HG03060 (cell line): ENCODE measurements around the gene DPYSL4.
A peak's percentile ranks its signal among the peaks of the same experiment; 100 is the strongest.

Source experiments
- ATAC-seq: cut with Tn5 transposase; IDR thresholded peaks from one replicate; pipeline ENCODE4 v1.9.1; 2021; ENCODE audit warnings: low read depth, moderate number of reproducible peaks; ENCODE audit not compliant: unreplicated experiment

Gene DPYSL4

GRCh38 chr10:132162590-132163277 is 24.0 kb upstream of the DPYSL4 start:
- no peak for ATAC-seq

GRCh38 chr10:132163278-132163765 is 23.4 kb upstream of the DPYSL4 start:
- peak; percentile 71 for ATAC-seq

- ATAC-seq = no peak
Measured at GRCh38 chr10:132163826-132164515, 22.8 kb upstream of the DPYSL4 start.

GRCh38 chr10:132164761-132165278 is 21.9 kb upstream of the DPYSL4 start:
- ATAC-seq = no peak

DNA sequence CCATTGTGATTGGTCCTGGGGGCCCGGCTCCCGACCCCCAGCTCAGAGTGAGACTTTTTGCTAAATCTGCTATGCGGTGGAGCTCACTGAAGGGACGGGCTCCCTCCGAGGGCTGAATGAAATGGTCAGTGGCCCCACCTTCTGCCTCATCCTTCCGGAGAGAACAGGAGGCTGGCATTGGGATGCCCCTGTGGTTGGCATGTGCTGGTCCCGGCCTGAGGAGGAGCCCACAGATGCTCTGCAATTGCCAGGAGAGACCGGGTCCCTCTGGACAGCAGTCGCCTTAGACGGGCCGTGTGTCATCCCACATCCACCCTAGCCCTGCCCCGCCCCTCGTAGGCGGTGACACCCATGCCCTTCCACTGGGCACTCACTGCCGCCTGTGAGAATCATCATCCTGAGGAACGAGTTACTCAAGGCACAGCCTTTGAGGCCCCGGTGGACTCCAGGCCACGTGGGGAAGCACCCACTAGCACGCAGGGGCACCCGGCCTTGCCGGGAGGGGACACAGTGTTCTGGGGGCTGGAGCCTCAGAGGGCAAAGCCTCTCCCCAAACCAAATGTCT is 21.2 kb upstream of the DPYSL4 start:
- ATAC-seq = no peak

DNA sequence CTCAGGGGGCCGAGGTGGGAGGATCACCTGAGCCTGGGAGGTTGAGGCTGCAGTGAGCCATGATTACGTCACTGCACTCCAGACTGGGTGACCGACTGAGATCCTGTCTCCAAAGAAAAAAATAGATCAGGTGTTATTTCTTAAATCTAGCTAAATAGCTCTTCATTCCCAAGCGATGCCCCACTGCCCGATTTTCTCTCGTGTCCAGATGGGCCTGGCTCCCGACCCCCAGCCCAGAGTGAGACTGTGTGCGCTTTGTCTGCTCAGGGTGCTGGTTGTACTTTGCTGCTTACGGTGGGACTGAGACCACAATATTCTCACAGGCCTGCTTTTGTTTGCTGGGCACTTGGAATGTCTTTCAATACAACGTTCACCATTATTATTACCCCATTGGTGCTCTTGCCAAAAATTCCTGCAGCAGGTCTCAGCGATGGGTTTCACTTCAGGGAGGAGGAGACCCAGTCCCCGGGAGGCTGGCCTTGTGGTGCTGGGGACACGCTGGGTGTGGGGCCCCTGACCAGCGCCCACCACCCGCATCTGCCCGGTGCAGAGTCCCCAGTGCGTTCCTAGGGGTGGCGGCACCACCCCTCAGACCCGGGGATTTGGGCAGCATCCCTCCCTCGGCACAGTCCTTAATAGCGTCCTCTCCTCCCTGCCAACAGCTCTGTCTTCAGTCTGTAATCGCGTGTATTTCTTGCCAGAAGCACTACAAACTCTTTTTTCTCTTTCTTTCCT is 20.4 kb upstream of the DPYSL4 start:
- no peak for ATAC-seq

DNA sequence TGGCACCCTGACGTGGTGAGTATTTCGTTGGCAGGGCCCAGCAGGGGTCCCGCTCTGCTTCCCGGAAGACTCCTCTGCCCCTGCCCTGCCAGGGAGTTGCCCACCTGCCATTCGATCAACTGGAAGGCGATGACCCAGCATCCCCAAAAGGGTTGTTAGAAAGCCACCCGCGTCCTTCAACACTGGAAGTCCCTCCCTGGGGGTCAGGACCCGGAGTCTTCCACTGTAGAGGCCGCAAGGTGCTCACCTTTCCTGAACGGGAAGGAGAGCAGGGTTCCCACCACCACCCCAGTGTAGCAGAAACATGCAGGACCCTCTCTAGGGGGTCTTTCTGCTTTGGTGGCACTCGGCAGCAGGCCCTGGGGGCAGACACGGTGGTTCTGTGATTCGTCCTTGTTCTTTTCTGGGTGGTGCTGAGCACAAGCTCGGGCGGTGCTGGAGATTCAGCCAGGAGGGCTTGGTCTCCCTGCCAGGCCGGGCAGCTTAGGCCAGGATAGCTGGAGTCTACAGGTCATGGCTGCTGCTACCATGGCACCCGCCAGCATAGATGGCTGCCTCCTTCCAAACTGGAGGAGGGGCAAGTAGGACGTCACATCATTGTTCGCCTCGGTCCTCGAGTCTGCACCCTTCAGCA is 19.6 kb upstream of the DPYSL4 start:
- no peak for ATAC-seq

GRCh38 chr10:132167976-132168375 is 18.8 kb upstream of the DPYSL4 start:
- no peak for ATAC-seq

- ATAC-seq = no peak
Measured at GRCh38 chr10:132168571-132169030, 18.1 kb upstream of the DPYSL4 start.

- ATAC-seq = no peak
Measured at GRCh38 chr10:132169031-132169765, 17.6 kb upstream of the DPYSL4 start.

DNA sequence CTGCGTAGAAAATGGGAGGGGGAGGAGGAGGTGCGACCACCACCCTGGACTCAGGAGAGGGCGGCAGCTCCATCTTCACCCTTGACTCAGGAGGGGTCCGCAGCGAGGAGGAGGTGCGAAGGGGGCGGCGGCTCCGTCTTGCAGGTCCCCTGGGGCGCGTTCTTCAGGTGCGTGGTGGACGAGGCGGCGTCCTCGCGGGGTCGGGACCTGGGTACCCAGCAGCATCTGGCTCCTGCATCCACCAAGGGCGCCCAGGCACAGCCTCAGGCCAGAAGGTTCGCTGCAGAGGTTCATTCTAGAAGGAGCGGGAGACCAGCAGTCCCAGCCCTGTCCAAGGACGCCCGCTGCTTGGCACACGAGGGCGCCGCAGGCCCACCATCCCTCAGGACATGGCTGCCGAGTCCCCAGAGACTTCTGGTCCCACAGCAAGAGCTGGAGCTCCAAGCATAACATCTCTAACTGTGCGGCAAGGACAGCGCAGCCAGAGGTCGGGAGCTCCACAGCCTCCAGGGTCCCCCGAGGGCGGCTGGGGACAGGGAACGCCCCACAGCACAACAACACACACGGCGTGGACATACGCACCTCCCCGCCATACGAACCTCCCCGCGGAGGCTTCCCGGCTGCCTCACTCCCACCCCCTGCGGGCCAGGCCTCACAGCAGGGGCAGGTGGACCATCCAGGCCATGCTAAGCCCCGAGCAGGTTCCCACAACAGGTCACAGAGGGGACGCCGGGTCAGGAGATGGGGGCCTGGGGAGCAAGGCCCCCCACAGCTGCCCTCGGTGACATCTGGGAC is 16.8 kb upstream of the DPYSL4 start:
- ATAC-seq = no peak

- ATAC-seq = no peak
Measured at GRCh38 chr10:132170561-132171361, 16.0 kb upstream of the DPYSL4 start.

- no peak for ATAC-seq
Measured at GRCh38 chr10:132172091-132173066, 14.4 kb upstream of the DPYSL4 start.

GRCh38 chr10:132173185-132173584 is 13.6 kb upstream of the DPYSL4 start:
- ATAC-seq = no peak

DNA sequence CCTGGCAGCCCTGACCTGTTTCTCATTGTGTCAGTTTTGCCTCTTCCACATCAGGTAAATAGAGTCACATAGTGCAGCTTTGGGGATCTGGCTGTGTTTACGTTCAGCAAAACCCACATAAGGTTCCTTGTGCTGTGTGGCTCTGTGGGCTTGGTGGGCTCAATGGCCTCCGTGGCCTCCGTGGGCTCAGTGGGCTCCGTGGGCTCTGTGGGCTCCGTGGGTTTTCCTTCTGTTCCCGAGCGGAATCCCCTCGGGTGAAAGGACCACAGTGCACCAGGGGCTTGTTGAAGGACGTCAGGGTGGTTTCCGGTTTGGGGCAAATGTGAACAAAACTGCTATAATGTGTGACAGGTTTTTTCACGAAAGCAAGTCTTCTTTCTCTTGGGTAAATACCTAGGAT is 12.5 kb upstream of the DPYSL4 start:
- no peak for ATAC-seq

- ATAC-seq = no peak
Measured at GRCh38 chr10:132175408-132175807, 11.3 kb upstream of the DPYSL4 start.
